Measurements from ENCODE around the gene PHACTR1. TPM values are rescaled to one million over a fixed set of nuclear protein-coding genes. Genes with fewer than 3 reads are reported as not detected.

The PHACTR1 gene
- total RNA-seq, 1 experiment from 2014 or later = 5.2 TPM

GRCh38 chr6:13066050-13066449, 349.5 kb downstream of the PHACTR1 start:
- DNase-seq = no peak
- no peaks in the 10 kb centered on the region for H3K9me2 ChIP-seq (replicated peaks; ENCODE audit: insufficient read depth, low read length)
- H3K79me2 ChIP-seq (ENCODE audit: low read length) = no peaks in the 10 kb centered on the region
- no peaks in the 10 kb centered on the region for H3K9me3 ChIP-seq (ENCODE audit: low read length)
- no peaks in the 10 kb centered on the region for H4K20me1 ChIP-seq (ENCODE audit: insufficient read depth, low read depth, low read length)
- no peaks in the 10 kb centered on the region for H3K4me1 ChIP-seq (ENCODE audit: low read length)
- no peaks in the 10 kb centered on the region for H3K36me3 ChIP-seq (ENCODE audit: insufficient read depth, low read length)
- H3K27ac ChIP-seq (ENCODE audit: low read length) = no peak overlapping the region
- H2AFZ ChIP-seq (ENCODE audit: low read length) = no peak overlapping the region
- no peak overlapping the region for H3K4me2 ChIP-seq (ENCODE audit: low read depth, low read length, poor library complexity, severe bottlenecking)
- H3K9ac ChIP-seq (ENCODE audit: low read length) = no peak overlapping the region
- no peak overlapping the region for H3K4me3 ChIP-seq (ENCODE audit: low read length)
- H3K27me3 ChIP-seq (ENCODE audit: low read length) = no peaks in the 10 kb centered on the region

- Histone ChIP-seq H3K27ac (ENCODE audit: low read length) (no peak overlapping the region), H2AFZ (ENCODE audit: low read length) (no peak overlapping the region), H3K4me1 (ENCODE audit: low read length) (no peaks in the 10 kb centered on the region), H3K36me3 (ENCODE audit: insufficient read depth, low read length) (no peaks in the 10 kb centered on the region), H3K79me2 (ENCODE audit: low read length) (no peaks in the 10 kb centered on the region), H3K9me2 (replicated peaks; ENCODE audit: insufficient read depth, low read length) (no peaks in the 10 kb centered on the region), H3K27me3 (ENCODE audit: low read length) (no peaks in the 10 kb centered on the region), H3K4me2 (ENCODE audit: low read depth, low read length, poor library complexity, severe bottlenecking) (no peak overlapping the region), H3K4me3 (ENCODE audit: low read length) (no peak overlapping the region), H4K20me1 (ENCODE audit: insufficient read depth, low read depth, low read length) (no peaks in the 10 kb centered on the region), H3K9ac (ENCODE audit: low read length) (no peak overlapping the region), H3K9me3 (ENCODE audit: low read length) (no peaks in the 10 kb centered on the region)
- no peak for DNase-seq
These were observed 350.3 kb downstream of the PHACTR1 start for GRCh38 chr6:13066820-13067219.

- Histone ChIP-seq H3K4me1 (ENCODE audit: low read length) (no peaks in the 10 kb centered on the region), H3K79me2 (ENCODE audit: low read length) (no peaks in the 10 kb centered on the region), H3K9me2 (replicated peaks; ENCODE audit: insufficient read depth, low read length) (no peaks in the 10 kb centered on the region), H3K36me3 (ENCODE audit: insufficient read depth, low read length) (no peaks in the 10 kb centered on the region), H2AFZ (ENCODE audit: low read length) (no peak overlapping the region), H3K4me2 (ENCODE audit: low read depth, low read length, poor library complexity, severe bottlenecking) (no peak overlapping the region), H3K27ac (ENCODE audit: low read length) (no peak overlapping the region), H3K9me3 (ENCODE audit: low read length) (no peaks in the 10 kb centered on the region), H4K20me1 (ENCODE audit: insufficient read depth, low read depth, low read length) (no peaks in the 10 kb centered on the region), H3K4me3 (ENCODE audit: low read length) (no peak overlapping the region), H3K27me3 (ENCODE audit: low read length) (no peaks in the 10 kb centered on the region), H3K9ac (ENCODE audit: low read length) (no peak overlapping the region)
- DNase-seq = no peak
These were observed 352.1 kb downstream of the PHACTR1 start for GRCh38 chr6:13068586-13069210.

GRCh38 chr6:13071550-13072345, 355.2 kb downstream of the PHACTR1 start:
- no peaks in the 10 kb centered on the region for H3K27me3 ChIP-seq (ENCODE audit: low read length)
- no peaks in the 10 kb centered on the region for H3K79me2 ChIP-seq (ENCODE audit: low read length)
- H3K4me2 ChIP-seq (ENCODE audit: low read depth, low read length, poor library complexity, severe bottlenecking) = no peak overlapping the region
- no peak overlapping the region for H3K9ac ChIP-seq (ENCODE audit: low read length)
- H3K9me3 ChIP-seq (ENCODE audit: low read length) = no peaks in the 10 kb centered on the region
- H2AFZ ChIP-seq (ENCODE audit: low read length) = no peak overlapping the region
- H4K20me1 ChIP-seq (ENCODE audit: insufficient read depth, low read depth, low read length) = no peaks in the 10 kb centered on the region
- no peaks in the 10 kb centered on the region for H3K4me1 ChIP-seq (ENCODE audit: low read length)
- DNase-seq = no peak
- H3K36me3 ChIP-seq (ENCODE audit: insufficient read depth, low read length) = no peaks in the 10 kb centered on the region
- no peak overlapping the region for H3K27ac ChIP-seq (ENCODE audit: low read length)
- no peaks in the 10 kb centered on the region for H3K9me2 ChIP-seq (replicated peaks; ENCODE audit: insufficient read depth, low read length)
- no peak overlapping the region for H3K4me3 ChIP-seq (ENCODE audit: low read length)

- no peaks in the 10 kb centered on the region for H4K20me1 ChIP-seq (ENCODE audit: insufficient read depth, low read depth, low read length)
These were observed 356.2 kb downstream of the PHACTR1 start for GRCh38 chr6:13072686-13073347.

GRCh38 chr6:13074415-13075140, 358.0 kb downstream of the PHACTR1 start:
- Histone ChIP-seq H3K79me2 (ENCODE audit: low read length) (no peaks in the 10 kb centered on the region), H3K4me2 (ENCODE audit: low read depth, low read length, poor library complexity, severe bottlenecking) (no peak overlapping the region), H3K9ac (ENCODE audit: low read length) (no peak overlapping the region), H3K27me3 (ENCODE audit: low read length) (no peaks in the 10 kb centered on the region), H4K20me1 (ENCODE audit: insufficient read depth, low read depth, low read length) (no peaks in the 10 kb centered on the region), H3K36me3 (ENCODE audit: insufficient read depth, low read length) (no peaks in the 10 kb centered on the region), H2AFZ (ENCODE audit: low read length) (no peak overlapping the region), H3K9me3 (ENCODE audit: low read length) (no peaks in the 10 kb centered on the region), H3K4me1 (ENCODE audit: low read length) (no peaks in the 10 kb centered on the region), H3K9me2 (replicated peaks; ENCODE audit: insufficient read depth, low read length) (no peaks in the 10 kb centered on the region), H3K4me3 (ENCODE audit: low read length) (no peak overlapping the region), H3K27ac (ENCODE audit: low read length) (no peak overlapping the region)
- no peak for DNase-seq

More at GRCh38 chr6:13072686-13073347, 356.2 kb downstream of the PHACTR1 start:
- Histone ChIP-seq H3K4me1 (ENCODE audit: low read length) (no peaks in the 10 kb centered on the region), H3K4me3 (ENCODE audit: low read length) (no peak overlapping the region), H3K4me2 (ENCODE audit: low read depth, low read length, poor library complexity, severe bottlenecking) (no peak overlapping the region), H3K27ac (ENCODE audit: low read length) (no peak overlapping the region), H2AFZ (ENCODE audit: low read length) (no peak overlapping the region), H3K9me3 (ENCODE audit: low read length) (no peaks in the 10 kb centered on the region), H3K36me3 (ENCODE audit: insufficient read depth, low read length) (no peaks in the 10 kb centered on the region), H3K9me2 (replicated peaks; ENCODE audit: insufficient read depth, low read length) (no peaks in the 10 kb centered on the region), H3K9ac (ENCODE audit: low read length) (no peak overlapping the region), H3K79me2 (ENCODE audit: low read length) (no peaks in the 10 kb centered on the region), H3K27me3 (ENCODE audit: low read length) (no peaks in the 10 kb centered on the region)
- DNase-seq = no peak

GRCh38 chr6:13075141-13075845, 358.7 kb downstream of the PHACTR1 start:
- Histone ChIP-seq H3K9ac (ENCODE audit: low read length) (no peak overlapping the region), H3K27me3 (ENCODE audit: low read length) (no peaks in the 10 kb centered on the region), H3K36me3 (ENCODE audit: insufficient read depth, low read length) (no peaks in the 10 kb centered on the region), H3K4me2 (ENCODE audit: low read depth, low read length, poor library complexity, severe bottlenecking) (no peak overlapping the region), H3K9me2 (replicated peaks; ENCODE audit: insufficient read depth, low read length) (no peaks in the 10 kb centered on the region), H2AFZ (ENCODE audit: low read length) (no peak overlapping the region), H3K27ac (ENCODE audit: low read length) (no peak overlapping the region), H3K4me3 (ENCODE audit: low read length) (no peak overlapping the region), H3K4me1 (ENCODE audit: low read length) (no peaks in the 10 kb centered on the region), H3K9me3 (ENCODE audit: low read length) (no peaks in the 10 kb centered on the region), H4K20me1 (ENCODE audit: insufficient read depth, low read depth, low read length) (no peaks in the 10 kb centered on the region), H3K79me2 (ENCODE audit: low read length) (no peaks in the 10 kb centered on the region)
- DNase-seq = no peak
